Stimulated activated CD8-positive, alpha-beta memory T cell treated with anti-CD3 and anti-CD28 coated beads, Interleukin-7, amount 100 ng/mL, for 1 hour (primary cell): ENCODE data around the gene RHBDF2.
"Not testable (repeated sequence)": the region's sequence is repeated elsewhere in the genome, so short reads cannot be mapped to it uniquely, and the experiment has no call there.

Experiments used
- DNase-seq, 2 donors: peaks; one replicate each; pipeline ENCODE4 v3.0.0-alpha.2; 2020; ENCODE audit warnings: low read depth in 2 of 2

RHBDF2 gene

DNA sequence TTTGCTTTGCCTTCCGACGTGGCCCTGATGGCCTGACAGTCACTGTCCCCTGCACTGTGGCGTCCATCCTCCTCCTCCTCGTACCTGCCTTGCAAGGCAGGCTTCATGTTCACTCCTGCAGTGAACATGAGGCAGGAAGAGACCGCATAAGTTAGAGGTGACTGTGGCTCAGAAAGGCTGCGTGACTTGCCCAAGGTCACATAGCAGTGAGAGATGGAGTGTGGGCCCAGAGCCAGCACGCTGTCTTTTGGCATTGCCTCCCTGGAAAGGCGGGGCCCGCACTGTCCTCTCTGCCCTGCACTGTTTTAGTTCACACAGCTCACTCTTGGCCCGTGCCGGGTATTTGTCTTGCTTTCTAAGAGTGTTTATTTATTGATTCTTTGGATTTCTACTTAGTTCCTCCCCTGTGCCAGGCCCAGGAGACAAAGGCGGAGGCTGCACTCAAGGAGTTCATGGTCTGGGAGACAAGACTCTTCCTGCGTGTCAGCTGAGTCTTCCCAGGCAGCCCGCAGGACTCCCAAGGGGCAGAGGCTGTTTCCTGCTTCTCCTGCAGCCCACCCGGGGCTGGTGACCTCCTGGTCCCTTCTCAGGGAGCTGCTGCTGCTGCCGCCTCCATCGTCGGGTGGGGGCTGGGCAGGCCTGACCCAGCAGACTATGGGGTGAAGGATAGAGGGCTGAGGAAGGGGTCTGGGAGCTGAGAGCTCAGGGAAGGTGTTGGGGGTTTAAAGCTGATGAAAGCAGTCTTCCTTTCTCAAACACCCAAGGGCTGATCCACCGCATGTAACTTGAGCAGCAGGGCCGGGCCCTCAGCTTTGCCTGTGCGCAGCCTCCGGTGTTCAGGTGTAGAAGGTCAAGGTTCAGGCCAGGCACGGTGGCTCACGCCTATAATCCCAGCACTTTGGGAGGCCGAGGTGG lies 23.6 kb upstream of the RHBDF2 start:
- no peak for DNase-seq

DNA sequence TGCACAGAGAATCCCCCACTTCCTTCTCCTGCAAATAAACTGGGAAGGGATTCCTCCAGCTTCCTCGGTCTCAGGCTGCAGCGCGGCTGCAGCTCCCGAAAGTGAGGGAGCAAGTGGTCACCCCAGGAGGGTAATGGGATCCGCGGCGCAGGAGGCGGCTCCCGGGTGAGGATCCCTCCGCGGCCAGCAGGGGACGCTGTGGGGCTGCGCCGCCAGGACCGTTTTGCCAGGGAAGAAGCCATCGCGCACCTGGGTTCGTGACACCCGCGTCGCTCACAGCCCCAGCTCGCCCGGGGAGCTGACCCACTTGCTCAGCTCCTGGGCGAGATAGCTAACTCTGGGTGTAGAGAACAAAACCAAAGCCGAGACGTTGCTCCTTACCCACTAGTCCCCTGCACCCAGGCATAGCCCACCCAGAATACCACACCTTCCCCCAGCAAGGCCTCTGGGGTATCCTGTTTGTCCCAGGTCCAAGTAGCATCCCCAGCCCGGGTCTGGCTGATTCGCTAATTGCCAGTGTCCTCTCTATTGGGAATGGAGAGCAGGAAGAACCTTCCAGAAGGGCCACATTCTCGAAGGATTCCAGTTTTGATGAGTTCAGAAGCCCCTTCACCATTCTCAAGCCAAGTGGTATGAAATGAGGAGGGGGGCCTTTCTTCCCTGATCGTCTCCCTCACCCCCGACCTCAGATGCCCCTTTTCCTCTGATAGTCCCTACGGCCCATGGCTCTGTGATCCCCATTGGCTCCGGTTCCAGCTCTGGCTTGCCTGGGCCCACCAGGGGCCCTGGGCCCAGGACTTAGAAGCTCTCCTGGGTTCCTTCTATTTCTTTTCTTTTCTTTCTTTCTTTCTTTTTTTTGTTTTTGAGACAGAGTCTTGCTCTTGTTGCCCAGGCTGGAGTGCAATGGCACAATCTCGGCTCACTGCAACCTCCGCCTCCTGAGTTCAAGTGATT lies 22.1 kb upstream of the RHBDF2 start:
- peak; percentile 63 to 73 for DNase-seq

DNA sequence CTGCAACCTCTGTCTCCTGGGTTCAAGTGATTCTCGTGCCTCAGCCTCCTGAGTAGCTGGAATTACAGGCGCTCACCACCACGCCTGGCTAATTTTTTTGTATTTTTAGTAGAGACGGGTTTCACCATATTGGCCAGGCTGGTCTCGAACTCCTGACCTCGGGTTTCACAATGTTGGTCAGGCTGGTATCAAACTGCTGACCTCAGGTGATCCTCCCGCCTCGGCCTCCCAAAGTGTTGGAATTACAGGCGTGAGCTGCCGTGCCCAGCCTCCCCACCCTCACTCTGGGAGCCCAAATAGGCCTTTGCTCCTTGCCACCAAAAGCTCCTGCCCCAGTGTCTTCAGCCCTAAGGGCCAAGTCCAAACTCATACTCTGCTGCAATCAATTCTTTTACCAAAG lies 20.5 kb upstream of the RHBDF2 start:
- DNase-seq: not testable (repeated sequence)

DNA sequence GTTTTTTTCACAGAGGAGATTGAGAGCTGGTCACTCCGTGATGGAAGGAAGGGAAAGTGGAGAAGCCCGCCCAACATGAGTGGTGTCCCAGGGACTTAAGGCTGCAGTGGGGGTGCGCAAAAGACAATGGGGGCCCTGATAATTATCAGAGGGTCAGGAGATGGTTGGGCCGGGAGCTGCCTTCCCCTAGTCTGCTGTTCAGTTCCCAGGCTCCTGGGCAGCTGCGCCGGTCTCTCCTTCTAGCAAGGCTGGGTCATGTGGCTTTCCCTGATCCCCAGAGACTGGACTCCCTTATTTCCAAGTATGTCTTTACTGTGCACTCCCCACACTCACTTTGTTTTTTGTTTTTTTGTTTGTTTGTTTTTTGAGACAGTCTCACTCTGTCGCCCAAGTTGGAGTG lies 20.0 kb upstream of the RHBDF2 start:
- no peak for DNase-seq

DNA sequence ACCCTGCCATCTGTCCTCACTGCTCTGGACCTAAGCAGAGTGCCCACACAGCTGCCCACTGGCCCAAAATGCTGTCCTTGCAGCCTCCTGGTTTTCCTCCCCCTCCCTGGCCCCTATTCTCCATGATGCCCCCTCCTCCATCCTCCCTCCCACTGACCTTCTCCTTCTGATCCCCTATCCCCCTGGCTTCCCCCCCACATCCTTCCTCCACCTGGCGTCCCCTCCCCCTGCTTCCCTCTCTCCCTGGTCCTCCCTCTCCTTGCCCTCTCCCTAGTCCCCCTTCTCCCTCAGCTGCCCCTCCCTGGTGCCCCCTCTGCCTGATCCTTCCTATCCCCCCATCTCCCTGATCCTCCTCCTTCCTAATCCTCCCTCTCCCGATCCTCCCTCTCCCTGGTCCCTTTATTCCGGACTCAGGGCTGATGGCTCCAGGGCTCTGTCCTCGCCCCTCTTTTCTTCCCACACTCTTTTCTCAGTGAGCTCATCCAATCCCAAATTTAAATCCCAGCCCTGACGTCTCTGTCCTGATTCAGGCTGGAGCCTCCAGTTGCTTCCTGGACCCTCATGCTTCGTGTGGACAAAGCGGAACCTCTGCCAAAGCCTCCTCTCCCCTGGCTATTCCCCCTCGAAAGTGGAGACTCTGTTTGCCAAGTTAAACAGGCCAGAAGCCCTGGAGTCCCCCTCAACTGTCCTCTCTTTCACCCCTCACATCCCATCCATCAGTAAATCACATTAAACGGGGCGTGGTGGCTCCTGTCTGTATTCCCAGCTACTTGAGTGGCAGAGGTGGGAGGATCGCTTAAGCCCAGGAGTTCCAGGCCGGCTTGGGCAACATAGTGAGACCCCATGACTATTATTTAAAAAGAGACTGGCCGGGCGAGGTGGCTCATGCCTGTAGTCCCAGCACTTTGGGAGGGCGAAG lies 18.1 kb upstream of the RHBDF2 start:
- no peak for DNase-seq

DNA sequence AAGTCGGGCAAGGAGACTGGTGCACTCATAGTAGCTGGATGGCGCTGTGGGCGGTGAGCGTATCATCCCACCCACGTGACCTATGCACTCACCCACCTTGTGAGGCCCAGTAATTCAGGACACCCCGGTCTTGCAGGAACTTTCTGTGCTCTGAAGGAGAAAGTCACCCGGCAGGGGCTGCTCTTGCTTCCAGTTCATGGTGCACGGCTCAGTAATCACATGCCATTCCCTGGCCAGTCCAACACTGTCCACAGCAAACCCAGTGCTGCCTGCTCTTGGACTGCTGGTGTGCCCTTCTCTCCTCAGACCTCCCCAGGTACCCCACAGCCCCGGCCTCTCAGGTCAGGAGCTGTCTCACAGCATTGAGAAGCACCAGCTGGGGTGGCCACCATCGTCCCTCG lies 16.4 kb upstream of the RHBDF2 start:
- no peak for DNase-seq

DNA sequence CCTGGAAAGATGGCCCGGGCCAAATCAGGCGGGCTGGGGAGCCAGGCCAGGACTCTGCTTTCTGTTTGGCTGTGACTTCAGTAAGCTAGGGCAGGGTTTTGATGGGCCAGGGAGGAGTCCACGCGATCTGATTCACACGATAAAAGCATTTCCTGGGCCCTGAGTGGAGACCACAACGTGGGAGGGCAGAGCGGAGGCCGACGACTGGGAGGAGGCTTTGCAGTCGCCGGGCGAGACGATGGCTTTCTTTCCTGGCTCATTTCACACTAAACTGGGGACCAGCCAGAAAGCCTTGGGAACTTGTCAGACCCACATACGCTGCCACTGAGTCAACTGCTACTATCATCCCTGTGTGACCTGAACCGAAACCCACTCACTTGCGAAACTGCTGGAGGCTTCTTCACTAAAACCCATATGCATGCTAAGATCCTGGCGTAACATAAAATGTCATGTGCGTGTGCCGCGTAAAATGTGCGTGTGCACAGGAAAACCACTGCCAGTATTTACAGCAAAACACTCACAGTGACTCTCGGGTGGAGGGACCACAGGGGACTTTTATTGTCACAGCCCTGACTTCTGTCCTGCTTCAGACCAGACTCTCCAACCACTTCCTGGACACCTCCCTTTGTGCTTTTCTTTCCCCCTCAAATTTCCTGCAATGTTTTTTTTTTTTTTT lies 14.2 kb upstream of the RHBDF2 start:
- peak; percentile 58 to 67 for DNase-seq

DNA sequence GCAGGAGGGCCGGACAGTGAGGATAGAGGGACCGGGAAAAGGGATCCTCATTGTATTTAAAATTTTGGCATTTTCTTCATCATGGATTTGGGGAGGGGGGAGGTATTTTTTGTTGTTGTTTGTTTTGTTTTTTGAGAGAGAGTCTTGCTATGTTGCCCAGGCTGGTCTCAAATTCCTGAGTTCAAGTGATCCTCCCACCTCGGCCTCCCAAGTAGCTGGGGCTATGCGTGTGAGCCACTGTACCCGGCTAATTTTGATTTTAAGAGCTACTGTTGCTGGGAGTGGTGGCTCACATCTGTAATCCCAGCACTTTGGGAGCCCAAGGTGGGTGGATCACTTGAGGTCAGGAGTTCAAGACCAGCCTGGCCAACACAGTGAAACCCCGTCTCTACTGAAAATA lies 13.1 kb upstream of the RHBDF2 start:
- not testable (repeated sequence) for DNase-seq

DNA sequence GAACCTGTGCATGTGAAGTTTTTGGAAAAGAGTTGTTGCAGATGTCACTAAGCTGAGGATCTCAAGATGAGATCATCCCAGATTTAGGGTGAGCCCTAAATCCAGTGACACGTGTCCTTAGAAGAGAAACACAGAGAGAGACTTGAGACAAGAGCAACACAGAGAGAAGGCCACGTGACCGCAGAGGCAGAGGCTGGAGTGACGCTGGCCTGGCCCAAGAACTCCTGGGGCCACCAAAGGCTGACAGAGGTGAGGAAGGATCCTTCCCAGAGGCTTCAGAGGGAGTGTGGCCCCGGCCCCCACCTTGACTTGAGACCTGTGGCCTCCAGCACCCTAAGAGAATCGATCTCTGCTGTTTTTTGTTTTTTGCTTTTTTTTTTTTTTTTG lies 12.1 kb upstream of the RHBDF2 start:
- DNase-seq: no peak

DNA sequence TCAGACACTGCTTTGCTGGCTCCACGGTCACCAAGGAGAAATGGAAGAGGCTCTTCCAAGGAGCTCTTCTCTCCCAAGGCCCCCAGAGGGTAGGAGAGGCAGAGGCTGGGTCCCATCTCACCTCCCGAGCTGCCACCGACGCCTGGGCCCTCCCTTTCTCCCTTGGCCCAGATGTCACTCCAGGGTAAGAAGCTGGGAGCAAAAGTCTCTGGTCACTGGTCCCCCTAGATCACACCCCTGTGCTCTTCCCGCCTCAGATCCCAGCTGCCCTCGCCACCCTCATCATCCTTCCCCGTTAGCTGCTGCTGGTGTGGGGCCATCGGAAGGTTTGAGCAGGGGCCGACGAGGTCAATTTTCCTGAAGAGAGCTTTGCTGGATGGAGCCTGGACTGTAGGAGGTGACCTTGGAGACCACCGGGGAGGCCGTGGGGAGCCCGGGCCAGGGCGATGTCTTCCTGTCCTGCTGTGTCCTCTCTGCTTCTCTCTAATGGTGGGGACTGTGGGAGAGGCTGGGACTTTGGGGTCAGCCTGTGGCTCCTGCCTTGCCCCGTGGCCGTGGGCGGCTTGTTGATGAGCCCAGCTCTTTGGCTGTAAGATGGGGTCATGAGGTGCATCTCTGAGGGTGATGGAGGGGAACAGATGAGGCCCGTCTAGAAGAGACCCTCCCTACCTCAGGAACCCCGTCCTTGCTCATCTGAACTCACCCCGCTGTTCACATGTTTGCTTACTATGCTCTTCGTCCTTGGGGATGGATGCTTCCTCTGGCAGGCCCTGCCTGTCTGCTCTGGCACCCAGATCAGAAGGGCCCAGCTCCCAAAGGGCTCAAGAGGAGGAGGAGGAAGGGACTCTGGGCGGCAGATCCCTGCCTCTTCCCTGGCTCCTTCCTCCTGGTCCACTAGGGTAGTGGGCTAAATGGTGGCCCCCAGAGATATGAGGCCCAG lies 11.4 kb upstream of the RHBDF2 start:
- DNase-seq: no peak

DNA sequence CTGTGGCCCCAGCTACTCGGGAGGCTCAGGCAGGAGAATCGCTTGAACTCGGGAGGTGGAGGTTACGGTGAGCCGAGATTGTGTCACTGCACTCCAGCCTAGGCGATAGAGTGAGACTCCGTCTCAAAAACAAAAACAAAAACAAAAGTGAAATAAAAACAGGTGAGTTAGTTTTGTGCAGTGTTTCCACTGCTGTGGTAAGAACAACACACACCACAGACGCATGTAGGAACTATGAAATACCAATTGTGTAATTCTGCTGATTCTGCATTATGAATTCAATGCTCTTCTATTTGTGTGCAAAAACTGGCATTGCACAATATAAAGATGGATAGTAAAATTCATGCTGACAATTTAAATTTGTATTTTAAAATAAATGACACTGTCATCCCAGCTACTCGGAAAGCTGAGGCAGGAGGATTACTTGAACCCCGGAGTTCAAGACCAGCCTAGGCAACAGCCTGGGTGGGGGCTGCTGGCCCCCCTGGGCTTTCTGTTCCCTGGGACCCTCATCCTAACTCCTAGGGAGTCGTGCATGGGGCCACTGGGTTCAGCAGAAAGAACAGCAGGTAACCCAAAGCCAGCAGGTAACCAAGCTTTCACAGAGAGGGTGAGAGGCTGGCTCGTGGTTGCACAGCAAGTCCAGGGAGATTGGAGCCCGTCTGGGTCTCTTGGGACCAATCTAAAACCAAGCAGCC lies 10.6 kb upstream of the RHBDF2 start:
- DNase-seq: no peak

DNA sequence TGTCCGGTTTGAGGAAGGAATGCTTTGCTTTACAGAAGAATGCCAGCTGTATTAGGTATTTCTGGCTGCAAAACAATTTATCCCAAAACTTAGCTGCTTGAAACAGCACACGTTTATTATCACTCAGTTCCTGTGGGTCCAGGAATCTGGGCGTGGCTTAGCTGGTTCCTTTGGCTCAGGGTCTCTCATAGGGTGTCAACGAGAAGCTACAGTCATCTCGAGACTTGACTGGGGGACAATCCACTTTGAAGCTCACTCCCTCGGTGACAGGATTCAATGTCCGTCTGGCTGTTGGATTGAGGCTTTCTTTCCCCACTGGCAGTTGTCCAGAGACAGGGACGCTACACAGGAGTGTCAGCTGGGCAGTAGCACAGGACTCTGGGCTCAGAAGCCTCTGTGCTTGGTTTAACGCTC lies 9.6 kb upstream of the RHBDF2 start:
- DNase-seq: no peak

DNA sequence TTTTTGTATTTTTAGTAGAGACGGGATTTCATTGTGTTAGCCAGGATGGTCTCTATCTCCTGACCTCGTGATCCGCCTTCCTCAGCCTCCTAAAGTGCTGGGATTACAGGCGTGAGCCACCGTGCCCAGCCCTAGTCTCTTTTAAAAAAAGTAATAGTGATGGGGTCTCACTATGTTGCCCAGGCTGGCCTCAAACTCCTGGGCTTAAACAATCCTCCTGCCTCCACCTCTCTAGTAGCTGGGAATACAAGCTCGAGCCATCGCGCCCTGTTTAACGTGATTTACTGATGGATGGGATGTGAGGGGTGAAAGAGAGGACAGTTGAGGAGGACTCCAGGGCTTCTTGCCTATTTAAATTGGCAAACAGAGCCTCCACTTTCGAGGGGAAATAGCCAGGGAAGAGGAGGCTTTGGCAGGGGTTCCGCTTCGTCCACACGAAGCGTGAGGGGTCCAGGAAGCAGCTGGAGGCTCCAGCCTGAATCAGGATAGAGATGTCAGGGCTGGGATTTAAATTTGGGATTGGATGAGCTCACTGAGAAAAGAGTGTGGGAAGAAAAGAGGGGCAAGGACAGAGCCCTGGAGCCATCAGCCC lies 7.3 kb upstream of the RHBDF2 start:
- not testable (repeated sequence) for DNase-seq

DNA sequence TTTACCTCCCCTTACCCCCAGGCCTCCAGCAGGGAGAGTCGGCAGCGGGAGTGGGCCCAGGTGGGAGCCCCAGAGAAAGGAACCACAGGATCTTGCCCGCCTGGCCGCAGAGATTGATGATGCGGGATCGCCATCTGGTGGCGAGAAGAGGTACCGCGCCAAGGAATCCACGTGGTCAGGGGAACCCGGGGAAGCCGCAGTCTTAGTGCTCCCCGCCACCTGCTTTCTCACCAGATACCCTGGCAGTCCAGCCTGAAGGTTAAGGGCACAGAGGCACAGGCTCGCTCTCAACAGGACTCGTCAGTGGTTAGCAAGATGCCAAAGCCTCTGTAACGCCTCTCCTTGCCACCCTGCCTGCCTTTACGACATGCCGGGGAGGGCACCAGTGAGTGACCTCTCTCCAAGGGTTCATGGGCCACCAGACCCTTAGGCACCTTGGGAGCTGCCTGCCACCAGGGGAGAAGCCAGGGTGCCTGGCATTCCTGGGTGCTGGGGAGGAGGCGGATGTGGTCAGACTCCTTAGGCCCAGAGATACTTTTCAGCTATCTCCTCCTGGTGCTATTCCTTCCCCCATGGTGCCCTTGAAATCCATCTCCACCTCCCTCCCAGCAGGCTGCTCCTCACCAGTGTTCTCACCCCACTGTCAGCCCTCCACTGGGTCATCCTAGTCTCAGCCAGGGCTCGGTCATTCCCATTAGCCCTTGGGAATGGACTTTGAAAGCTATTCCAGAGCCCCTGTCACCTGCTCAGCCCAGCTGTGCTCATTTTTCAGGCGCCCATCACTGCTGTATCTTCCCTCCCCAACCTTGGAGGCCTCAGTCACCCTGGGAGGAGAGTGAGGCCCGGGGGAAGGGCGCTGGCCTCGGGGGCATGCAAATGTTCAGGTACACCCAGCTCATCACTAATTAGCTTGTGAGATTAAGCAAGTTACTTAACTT lies 5.5 kb upstream of the RHBDF2 start:
- peak; percentile 83 to 84 for DNase-seq

DNA sequence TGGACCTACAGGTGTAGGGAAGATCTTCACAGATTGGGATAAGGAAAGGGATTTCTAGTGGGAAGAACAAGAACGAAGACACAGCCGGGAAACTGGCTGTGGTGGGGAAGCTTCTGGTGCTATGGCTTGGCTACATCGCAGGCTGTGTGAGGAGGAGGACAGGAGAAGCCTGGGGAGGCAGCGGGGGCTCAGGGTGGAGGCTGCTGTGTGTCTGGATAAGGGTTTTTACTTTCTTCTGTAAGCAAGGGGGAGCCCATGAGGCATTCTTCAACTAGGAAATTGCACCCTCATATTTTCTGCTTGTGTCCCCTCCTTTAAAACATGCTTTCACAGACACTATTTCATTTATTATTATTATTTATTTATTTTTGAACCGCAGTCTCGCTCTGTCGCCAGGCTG lies 2.9 kb upstream of the RHBDF2 start:
- no peak for DNase-seq

DNA sequence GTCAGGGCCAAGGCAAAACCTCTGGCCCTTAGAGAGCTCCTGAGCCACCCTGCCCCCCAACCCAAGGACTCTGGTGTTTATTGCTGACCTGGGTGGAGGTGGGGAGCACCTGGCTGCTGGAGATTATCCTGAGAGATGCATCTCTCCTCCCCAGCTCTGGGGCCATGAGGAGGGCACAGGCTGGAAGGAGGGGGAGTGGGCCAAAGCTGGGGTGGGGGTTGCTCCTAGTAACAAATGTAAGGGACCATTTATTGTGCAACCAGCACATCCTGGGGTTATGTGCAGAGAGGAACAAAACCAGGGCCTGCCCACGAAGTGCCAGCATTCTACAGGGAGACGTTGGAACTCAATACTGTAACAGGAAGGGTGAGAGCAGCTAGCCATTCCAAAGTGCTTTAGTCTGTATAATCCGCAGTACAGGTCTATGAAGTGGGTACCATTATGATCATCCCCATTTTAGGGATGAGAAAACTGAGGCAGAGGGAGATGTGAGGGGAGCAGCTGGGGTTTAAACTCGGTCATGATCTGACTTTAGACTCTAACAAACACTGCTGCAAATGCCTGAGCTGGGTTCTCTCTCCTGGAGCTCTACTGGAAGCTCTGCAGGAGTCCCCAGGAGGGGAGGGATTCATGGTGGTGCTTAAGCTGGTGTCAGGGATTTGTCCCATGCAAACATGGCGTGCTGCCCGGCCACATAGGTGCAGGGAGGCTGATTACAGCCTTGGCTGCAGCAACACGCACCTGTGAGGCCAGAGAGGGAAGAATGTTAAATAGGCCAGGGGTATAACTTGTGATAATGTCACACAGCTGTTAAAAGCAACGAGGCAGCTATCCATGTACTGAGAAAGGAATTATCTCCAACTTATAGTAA lies 1.4 kb upstream of the RHBDF2 start:
- DNase-seq: no peak

DNA sequence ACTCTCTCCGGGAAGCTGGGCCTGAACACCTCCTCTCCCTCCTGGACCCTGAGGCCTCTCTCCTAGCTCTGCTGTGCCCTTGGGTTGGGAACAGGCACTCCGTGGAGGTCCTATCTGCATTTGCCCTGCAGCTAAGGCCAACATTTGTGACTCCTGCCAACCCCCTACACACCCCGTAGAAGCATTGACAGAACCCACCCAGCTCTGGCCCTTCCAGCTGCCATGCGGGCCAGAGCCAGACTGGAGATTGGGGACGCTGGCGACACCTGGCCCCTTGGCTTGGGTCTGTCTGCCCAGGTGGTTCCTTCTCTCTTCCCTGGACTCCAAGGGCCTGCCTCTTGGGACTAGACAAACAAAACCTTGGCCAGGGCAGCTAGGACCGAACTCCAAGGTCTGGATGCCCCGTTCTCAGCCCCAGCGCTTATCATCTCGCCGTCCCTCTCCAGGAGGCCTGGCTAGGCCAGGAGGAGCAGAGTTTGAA lies 644 bp upstream of the RHBDF2 start:
- no peak for DNase-seq
